ENCODE measurements around the gene ITLN1.

The ITLN1 gene

GRCh38 chr1:160858097-160858496 is 26.9 kb downstream of the ITLN1 start:
- DNase-seq (ENCODE audit: low read depth), result no peak

DNA sequence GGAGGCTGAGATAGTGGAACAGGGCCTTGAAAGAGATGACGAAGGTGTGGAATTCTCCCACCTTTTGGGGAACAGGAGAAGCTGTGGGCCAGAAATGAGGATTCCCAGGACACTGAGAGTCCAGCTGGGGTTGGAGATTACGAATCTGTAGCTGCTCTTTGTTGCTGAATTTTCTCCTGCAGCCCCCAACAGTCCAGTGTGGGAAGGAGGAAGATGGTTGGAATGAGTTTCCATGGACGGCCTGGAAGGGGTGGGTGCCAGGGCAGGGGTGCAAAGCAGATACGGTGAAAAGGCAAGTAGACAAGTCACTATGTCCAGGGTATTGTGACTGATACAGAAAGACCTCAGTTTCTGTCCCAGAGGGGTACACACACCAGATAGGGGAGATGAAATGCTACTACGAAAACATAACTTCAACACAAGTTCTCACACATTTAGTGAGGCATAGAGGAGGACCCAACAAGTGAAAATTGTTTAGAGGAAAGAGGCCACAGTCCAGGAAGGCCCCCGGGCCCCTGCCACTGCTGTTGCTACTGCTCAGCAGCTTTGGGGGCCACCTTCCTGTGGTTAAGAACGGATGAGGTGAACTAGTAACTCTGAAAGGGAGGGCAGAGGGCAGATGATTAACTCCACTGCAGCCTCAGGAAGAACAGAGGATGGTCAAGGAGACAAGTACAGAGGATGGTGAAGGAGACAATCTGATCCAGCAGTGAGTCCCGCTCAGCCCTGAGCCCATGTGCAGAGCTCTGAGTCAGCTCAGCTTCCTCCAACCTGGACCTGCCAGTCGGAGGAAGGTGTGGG is 29.6 kb downstream of the ITLN1 start:
- no peak for DNase-seq (ENCODE audit: low read depth)

DNA sequence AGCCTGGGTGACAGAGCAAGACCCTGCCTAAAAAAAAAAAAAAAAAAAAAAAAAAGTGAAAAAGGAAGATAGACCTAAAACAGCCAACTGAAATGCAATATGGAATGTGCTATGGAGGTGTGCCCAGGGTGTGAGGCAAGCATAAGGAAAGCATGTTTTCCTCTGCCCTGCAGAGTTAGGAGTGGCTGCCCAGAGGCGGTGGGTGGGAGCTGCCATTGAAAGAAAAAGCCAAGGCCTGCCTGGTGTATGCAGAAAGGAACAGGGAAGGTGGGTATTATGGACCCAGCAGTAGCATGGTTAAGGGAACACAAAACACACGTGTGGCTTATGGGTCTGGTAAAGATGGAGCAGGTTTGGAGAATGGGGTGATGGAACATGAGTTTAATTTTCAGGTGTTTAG is 31.2 kb downstream of the ITLN1 start:
- no peak for DNase-seq (ENCODE audit: low read depth)

DNA sequence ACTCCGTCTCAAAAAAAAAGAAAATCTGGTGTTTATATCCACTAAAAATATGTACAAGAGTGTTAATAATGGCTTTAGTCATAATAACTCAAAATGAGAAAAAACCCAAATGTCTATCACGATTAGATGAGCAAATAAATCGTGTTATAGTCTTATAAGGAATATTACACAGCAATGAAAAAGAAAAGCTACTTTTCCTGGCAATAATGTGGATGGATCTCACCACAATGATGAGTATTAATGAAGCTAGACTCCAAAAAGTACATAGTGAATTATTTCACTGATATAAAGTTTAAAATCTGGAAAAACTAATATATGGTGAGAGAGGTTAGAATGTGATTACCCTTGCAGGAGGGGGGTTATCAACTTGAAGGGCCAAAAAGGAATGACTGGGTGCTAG is 32.0 kb downstream of the ITLN1 start:
- no peak for DNase-seq (ENCODE audit: low read depth)

- no peak for DNase-seq (ENCODE audit: low read depth)
Observed at GRCh38 chr1:160850993-160851392, 34.0 kb downstream of the ITLN1 start.

- no peak for DNase-seq (ENCODE audit: low read depth)
Observed at GRCh38 chr1:160850541-160850940, 34.4 kb downstream of the ITLN1 start.

- no peak for DNase-seq (ENCODE audit: low read depth)
Observed at GRCh38 chr1:160846281-160846680, 38.7 kb downstream of the ITLN1 start.

GRCh38 chr1:160844447-160845232 is 40.3 kb downstream of the ITLN1 start:
- DNase-seq (ENCODE audit: low read depth), result no peak

DNA sequence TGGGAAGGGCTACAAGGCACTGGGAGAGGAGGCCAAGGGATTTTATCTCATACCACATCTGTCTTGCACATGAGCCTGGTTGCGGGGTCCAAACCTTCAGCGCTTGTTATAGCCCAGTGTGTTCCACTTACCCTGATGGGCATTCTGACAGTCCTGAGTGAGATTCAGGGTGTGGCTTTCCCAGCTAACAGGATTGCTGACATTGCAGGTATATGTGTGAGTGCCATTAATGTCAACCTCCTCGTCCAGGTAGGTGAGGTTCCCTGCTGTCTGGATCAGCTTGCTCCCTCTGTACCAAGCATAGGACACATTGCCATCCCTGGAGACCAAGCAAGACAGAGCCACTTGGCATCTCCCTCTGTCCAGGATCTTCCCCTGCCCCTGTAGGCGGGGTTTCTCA is 43.9 kb downstream of the ITLN1 start:
- no peak for DNase-seq (ENCODE audit: low read depth)

- no peak for DNase-seq (ENCODE audit: low read depth)
Observed at GRCh38 chr1:160839746-160840145, 45.2 kb downstream of the ITLN1 start.

DNA sequence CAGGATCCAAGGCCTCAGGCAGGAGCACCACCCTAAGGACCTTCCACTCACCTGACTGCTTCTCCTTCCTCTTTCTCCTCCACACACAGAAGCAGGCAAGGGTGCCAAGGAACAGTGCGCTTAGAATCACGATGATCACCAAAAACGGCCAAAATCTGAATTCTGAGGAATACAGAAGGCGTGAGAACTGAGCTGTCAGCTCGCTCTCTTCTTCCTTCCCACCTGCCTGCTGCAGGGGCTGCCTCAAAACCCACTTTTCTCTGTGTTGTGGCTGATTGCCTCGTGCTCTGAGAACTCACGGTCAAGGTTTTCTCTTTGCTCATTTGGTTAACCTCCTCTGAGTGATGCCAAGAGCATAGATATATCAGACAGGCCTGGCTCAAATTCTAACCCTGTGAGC is 46.1 kb downstream of the ITLN1 start:
- no peak for DNase-seq (ENCODE audit: low read depth)

DNA sequence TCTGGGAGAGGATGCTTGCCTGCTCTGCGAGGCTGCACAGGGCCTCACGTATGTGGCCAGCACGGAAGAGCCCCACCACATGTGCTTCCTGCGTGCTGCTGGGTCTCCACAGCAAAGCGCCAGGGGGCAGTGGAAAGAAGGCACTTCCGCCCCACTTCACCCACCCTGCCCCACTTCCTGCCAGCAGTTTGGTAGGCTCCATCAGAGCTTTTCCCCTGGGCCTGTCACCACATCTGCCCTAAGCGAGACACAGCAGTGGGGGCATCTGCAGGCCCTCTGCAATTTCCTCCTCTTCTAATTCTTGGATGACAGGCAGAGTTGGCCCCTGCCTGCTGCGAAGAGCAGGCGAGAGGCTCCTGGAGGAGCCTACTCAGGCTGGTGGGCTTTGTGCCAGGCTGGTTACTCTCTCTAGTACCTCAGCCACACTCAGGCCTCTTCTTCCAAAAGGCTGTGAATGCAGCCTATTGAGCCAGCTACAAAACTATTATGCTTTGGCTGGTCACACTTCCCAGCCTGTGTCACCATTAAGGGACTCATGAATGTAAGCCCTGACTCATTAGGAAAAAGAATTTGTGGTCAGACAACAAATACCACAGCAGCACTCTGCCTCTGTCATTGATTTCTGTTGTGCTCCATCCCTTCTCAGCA is 47.3 kb downstream of the ITLN1 start:
- peak; percentile 67 for DNase-seq (ENCODE audit: low read depth)

GRCh38 chr1:160836981-160837557 is 47.9 kb downstream of the ITLN1 start:
- no peak for DNase-seq (ENCODE audit: low read depth)

DNA sequence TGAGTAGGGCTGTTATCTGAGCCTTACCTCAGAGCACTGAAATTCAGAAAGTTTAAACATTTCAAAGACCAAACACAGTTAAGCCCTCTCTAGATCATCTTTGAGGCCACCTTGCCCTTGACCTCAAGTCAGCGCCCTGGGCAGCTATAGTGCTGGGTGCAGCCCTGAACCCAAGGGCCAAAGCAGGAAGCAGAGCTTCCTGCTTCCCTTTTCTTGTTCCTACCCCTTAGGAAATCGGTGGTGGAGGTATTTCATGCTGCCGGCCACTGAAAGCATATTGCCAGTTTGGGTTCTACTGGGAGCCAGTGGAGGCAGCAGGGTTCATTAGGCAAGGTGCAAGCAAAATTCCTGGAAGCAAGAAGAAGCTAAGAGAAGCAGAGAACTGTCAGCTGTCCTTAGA is 48.4 kb downstream of the ITLN1 start:
- DNase-seq (ENCODE audit: low read depth), result no peak

DNA sequence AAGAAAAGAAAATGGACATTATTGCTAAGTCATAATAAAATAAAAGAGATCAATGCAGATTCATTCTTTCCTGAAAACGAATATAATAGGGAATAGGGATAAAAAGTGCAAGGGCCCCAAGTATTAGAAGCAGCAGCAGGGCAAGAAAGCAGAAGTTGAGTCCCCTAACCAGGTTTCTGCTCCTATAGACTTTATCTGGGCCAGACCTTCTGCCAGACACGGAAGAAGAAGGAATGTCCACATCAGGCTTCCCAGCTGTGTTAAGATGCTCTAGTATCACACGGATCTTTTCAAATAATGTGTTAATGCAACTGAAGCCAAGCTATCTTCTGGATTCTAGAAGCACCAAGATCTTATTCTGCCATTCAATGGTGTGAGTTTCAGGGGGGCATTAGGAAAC is 49.2 kb downstream of the ITLN1 start:
- no peak for DNase-seq (ENCODE audit: low read depth)

- no peak for DNase-seq (ENCODE audit: low read depth)
Observed at GRCh38 chr1:160834945-160835565, 49.9 kb downstream of the ITLN1 start.

- peak; percentile 65 for DNase-seq (ENCODE audit: low read depth)
Observed at GRCh38 chr1:160830321-160831153, 54.4 kb downstream of the ITLN1 start.

DNA sequence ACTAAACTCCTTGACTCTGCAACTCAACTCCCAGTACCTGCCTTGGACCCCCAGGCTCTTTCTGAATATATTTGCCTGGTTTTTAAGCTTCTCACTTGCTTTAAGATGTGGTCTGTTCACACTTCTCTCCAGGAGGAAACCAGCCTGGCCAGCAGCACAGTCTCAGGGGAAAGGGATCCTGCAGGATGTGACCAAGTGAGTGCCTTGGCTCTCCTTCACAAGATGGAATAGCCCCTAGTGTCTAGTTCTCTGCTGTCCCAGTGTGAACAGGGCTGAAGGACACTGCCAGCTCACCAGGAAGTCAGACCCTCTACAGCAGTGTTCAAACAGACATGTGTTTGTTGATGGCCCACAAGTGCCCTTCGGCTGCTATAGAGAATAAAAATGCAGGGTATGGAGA is 55.2 kb downstream of the ITLN1 start:
- no peak for DNase-seq (ENCODE audit: low read depth)

GRCh38 chr1:160827418-160827817 is 57.6 kb downstream of the ITLN1 start:
- DNase-seq (ENCODE audit: low read depth), result no peak

GRCh38 chr1:160826546-160826945 is 58.4 kb downstream of the ITLN1 start:
- no peak for DNase-seq (ENCODE audit: low read depth)
